Bronchial epithelial cell (primary cell): ENCODE results near the gene TMPRSS9. TPM values are rescaled to one million over a fixed set of nuclear protein-coding genes. Genes with fewer than 3 reads are reported as not detected.

Source experiments
- DNase-seq: peaks from one replicate; pipeline ENCODE4 v3.0.0-alpha.2; 2010; ENCODE audit warnings: low read depth
- FAIRE-seq: peaks from 2 replicates; lab custom pipeline; 2011; peaks lifted over from hg19 to GRCh38; lab: Jason Lieb, UNC
- H3K27me3 ChIP-seq: 2 replicates; pipeline ENCODE4 v1.5.1; 2011; ENCODE audit warnings: low read length; ENCODE audit not compliant: control insufficient read depth, insufficient read depth
- H3K36me3 ChIP-seq: 2 replicates; pipeline ENCODE4 v1.5.1; 2011; ENCODE audit warnings: low read length; ENCODE audit not compliant: control insufficient read depth, insufficient read depth
- H3K4me3 ChIP-seq: 2 replicates; pipeline ENCODE4 v1.5.1; 2011; ENCODE audit warnings: mild to moderate bottlenecking, low read depth, low read length, control low read depth
- CTCF ChIP-seq: IDR thresholded peaks from 2 replicates; pipeline ENCODE4 v1.5.1; 2011; ENCODE audit warnings: mild to moderate bottlenecking, moderate library complexity, low read length, control low read depth, inconsistent platforms; ENCODE audit not compliant: insufficient read depth, severe bottlenecking
- total RNA-seq: library from RNA; depleted of rRNA; stranded (reverse); fragments of >200 nt; gene quantifications from 2 replicates; pipeline ENCODE4 v1.2.1, GENCODE V29; 2014

The TMPRSS9 gene
- total RNA-seq, 1 donor from 2014 or later = not detected

- FAIRE-seq (no peak), DNase-seq (no peak)
- no peaks in the 10 kb centered on the region for H3K27me3 ChIP-seq
- H3K4me3 ChIP-seq = no peak overlapping the region
- no peak for TF ChIP-seq CTCF
- peaks cover 4% of the 10 kb centered on the region for H3K36me3 ChIP-seq
Measured at GRCh38 chr19:2337329-2337707, 22.7 kb upstream of the TMPRSS9 start.

GRCh38 chr19:2338055-2338615 is 21.9 kb upstream of the TMPRSS9 start:
- TF ChIP-seq CTCF = no peak
- no peaks in the 10 kb centered on the region for H3K27me3 ChIP-seq
- DNase-seq = no peak
- H3K36me3 ChIP-seq = peaks cover 4% of the 10 kb centered on the region
- FAIRE-seq = no peak
- H3K4me3 ChIP-seq = no peak overlapping the region

GRCh38 chr19:2338751-2339643 is 21.1 kb upstream of the TMPRSS9 start:
- no peaks in the 10 kb centered on the region for H3K27me3 ChIP-seq
- peaks cover 4% of the 10 kb centered on the region for H3K36me3 ChIP-seq
- H3K4me3 ChIP-seq = no peak overlapping the region
- no peak for TF ChIP-seq CTCF
- DNase-seq (no peak), FAIRE-seq (no peak)

GRCh38 chr19:2339644-2340310 is 20.3 kb upstream of the TMPRSS9 start:
- FAIRE-seq = no peak
- no peak for TF ChIP-seq CTCF
- Histone ChIP-seq H3K4me3 (no peak overlapping the region), H3K27me3 (no peaks in the 10 kb centered on the region), H3K36me3 (peaks cover 3% of the 10 kb centered on the region)
- no peak for DNase-seq

GRCh38 chr19:2340496-2341243 is 19.4 kb upstream of the TMPRSS9 start:
- no peak for TF ChIP-seq CTCF
- DNase-seq (no peak), FAIRE-seq (no peak)
- Histone ChIP-seq H3K27me3 (no peaks in the 10 kb centered on the region), H3K4me3 (no peak overlapping the region), H3K36me3 (peaks cover 3% of the 10 kb centered on the region)
